HG02870 (cell line): ENCODE data around the gene FERMT3.

ENCODE experiments used
- ATAC-seq: cut with Tn5 transposase; IDR thresholded peaks from one replicate; pipeline ENCODE4 v1.9.1; 2021; ENCODE audit warnings: mild to moderate bottlenecking, moderate library complexity; ENCODE audit not compliant: unreplicated experiment

FERMT3 gene

GRCh38 chr11:64233913-64234586, 27.5 kb downstream of the FERMT3 start, which contains the start of gene VEGFB:
Gene VEGFB (plus strand): TSS chr11:64234584. CDS start chr11:64234834, 250 bp downstream.
- no peak for ATAC-seq

DNA sequence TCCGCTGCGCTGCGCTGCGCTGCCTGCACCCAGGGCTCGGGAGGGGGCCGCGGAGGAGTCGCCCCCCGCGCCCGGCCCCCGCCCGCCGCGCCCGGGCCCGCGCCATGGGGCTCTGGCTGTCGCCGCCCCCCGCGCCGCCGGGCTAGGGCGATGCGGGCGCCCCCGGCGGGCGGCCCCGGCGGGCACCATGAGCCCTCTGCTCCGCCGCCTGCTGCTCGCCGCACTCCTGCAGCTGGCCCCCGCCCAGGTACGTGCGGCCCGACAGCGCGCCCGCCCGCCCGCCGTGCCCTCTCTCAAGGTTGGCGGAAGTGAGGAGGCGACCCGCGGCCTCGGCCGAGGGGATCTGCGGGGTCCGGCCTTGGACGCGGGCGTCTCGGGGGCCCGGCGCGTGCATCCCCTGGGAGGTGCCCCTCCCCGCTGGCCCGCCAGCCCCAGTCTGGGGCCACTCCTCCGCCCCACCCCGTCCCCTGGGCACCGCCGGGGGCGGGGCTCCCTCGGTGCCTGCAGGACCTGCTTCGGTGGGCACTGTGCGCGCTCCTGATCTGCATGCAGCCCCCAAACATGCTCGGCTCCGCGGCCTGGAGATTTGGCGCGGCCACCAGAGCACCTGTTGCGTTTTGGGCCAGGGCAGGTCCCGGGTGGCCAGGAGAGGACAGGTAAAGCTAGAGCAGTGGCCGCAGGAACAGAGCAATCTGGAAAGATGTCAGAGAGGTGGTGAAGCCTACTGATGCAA, 28.3 kb downstream of the FERMT3 start:
- no peak for ATAC-seq

DNA sequence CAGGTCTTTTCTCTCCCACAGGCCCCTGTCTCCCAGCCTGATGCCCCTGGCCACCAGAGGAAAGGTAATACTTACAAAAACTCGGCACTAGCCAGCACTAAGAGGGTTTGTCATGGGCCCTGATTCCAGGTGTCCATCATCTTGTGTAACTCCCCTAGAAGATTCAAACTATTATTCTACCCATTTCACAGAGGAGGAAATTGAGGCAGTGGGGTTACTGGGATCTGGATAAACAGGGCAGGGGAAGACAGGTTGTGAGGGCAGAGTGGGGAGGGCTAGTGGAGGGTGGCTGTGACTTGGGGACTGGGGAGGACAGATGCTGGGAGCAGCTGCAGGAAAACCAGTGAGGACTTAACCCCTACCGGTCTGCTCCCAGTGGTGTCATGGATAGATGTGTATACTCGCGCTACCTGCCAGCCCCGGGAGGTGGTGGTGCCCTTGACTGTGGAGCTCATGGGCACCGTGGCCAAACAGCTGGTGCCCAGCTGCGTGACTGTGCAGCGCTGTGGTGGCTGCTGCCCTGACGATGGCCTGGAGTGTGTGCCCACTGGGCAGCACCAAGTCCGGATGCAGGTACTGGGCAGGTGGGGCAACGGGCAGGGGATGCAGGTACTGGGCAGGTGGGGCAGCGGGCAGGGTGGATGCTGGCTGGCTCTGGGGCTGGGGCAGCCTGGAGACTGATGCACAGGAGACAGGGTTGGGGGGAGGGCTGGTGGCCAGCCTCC, 29.1 kb downstream of the FERMT3 start:
- no peak for ATAC-seq

DNA sequence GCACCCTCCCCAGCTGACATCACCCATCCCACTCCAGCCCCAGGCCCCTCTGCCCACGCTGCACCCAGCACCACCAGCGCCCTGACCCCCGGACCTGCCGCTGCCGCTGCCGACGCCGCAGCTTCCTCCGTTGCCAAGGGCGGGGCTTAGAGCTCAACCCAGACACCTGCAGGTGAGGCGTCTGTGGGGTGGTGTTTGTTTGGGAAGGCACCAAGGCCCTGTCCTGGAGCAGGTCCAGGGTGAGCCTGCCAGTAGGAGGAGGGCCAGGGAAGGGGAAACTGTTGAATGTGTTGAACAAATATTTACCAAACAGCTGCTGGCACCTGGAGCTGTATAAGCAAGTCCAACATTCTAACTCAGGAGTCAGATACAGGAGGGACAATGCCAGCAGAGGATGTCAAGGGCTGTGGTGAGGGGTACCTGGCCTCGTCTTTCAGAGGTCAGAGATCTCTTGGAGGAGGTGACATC, 31.0 kb downstream of the FERMT3 start:
- ATAC-seq = no peak

DNA sequence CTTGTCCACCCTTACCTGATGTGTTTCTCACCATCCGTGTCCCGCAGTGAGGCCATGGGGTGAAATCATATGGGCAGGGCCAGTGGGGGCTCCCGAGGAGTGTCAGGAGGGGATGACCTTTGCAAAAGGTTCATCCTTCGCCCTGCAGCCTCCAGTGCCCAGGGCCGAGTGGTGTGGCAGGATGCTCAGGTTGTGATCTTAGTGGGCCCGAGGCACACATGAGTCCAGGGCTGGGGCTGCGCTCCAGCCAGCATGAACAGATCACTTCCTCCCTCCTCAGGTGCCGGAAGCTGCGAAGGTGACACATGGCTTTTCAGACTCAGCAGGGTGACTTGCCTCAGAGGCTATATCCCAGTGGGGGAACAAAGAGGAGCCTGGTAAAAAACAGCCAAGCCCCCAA, 31.6 kb downstream of the FERMT3 start:
- ATAC-seq = no peak

DNA sequence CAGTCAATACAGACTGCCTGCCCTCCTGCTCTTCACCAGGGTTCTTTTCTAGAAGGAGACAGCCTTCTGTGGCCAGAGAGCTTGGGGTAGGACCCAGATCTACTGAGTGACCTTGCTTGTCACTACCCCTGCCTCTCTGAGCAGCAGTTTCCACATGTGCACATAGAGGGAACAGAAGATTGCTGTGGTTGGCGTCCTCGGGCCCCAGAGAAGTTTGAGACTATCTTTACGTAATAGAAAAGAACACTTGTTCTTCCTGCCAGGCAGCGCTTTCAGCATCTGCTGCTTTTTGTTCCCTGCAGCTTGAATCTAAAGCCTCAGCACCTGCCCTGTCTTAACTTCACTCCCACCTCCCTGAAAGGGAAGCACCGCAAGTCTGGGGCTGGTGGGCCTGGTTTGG, 32.5 kb downstream of the FERMT3 start:
- no peak for ATAC-seq

GRCh38 chr11:64239662-64240434, 33.3 kb downstream of the FERMT3 start:
- ATAC-seq = peak; percentile 13

DNA sequence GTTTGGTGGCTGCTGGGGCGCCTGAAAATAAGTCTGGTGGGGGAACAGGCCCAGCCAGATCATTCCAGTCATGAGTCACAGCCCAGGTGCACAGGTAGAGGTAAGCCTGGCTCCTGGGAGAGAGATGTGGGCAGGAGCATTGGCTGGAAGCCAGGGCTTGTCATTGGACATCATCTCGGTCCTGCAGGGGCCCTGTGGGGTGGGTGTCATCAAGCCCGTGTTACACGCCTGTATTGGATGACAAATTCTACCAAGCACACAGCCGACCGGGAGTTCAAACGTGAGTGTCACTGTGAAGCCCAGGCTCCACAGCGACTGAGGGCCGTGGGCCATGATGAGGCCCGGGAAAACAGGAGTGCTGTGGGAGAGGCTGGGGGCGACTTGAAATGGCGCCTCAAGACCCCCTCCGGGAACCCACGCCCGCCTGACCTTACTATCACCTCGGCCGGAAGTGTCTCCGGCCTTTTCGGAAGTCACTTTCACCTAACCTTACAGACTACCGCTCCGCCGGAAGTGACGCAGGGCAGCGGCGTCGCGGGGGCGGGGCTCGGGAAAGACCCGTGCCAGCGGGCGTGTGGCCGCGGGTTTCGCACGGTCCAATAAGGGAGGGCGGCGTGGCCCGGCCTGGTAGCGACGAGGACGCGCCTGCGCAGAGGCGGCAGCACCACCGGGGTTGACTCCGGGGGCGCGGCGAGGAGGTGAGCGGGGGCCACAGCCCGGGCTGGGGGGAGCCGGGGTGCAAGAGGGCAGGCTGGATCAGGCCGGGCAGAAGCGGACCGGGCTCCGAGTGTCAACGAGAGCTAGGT, 34.1 kb downstream of the FERMT3 start, which contains the start of gene FKBP2:
FKBP2 (plus strand) TSS at position 661 of the 806 bp plus-strand sequence. CDS start 1,293 bp downstream, outside the sequence.
- ATAC-seq = peak; percentile 46

GRCh38 chr11:64241241-64241490, 34.6 kb downstream of the FERMT3 start:
- peak; percentile 59 for ATAC-seq

DNA sequence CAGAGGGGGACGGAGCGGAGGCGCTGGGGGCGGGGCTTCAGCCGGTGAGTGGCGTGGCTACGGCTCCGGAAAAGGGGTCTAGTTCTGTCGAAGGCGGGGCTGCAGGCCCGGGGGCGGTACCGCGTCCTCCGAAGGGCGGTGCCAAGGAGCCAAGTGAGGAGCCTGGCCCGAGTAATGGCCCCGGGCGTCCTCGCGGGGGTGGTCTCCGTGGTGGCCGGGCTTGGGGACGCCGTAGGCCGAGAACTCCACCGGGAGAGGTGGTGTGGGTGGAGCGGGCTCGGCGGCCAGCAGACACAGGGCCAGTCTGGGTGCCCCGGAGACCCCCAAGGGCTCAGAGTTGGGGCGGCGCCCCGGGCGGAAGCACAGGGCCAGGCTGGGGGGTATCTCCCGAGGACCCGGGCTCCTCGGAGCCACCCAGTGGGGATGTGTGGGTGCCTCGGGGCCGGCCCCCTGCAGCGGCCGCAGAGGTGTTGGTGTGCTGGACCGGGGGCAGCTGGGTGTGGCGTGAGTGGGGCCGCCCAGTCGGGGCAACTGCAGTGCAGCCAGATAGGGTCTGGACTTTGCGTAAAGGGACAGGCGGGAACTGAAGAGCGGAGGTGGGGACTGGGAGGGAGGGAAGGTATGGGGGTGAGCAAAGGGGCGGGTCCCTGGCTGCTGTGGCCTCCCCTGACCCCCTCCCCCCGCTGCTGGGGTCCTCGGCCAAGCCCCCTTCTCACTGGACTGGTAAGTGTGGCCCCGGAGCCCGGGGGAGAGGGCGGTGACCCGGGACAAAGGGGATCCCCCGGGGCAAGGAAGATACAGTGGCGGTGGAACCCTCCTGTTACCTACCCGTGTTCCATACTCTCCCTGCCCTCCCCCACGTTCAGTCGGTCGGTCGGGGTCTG, 35.2 kb downstream of the FERMT3 start:
- no peak for ATAC-seq

DNA sequence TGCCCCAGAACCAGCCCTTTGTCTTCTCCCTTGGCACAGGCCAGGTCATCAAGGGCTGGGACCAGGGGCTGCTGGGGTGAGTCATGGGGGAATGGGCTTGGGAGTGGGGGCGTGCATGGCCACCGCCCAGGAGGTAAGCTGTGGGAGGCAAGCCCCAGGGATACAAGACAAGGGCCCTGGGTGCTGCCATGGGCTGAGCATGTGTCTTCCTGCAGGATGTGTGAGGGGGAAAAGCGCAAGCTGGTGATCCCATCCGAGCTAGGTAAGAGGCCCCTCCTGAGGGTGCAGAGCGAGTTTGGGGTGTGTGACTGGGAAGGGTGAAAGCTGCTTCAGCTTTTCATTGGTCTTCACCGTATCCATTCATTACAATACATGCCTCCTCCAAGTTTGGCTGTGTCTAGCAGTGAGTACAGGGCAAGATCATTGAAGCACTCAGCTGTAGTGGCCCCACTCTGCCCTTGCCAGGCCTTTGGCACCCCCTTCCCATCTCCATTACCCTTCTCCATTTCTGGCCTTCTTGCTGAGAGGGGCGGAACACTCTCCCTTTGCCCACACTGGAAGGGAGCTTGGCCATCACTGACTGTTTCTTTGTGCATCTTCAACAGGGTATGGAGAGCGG, 36.8 kb downstream of the FERMT3 start:
- ATAC-seq = no peak

DNA sequence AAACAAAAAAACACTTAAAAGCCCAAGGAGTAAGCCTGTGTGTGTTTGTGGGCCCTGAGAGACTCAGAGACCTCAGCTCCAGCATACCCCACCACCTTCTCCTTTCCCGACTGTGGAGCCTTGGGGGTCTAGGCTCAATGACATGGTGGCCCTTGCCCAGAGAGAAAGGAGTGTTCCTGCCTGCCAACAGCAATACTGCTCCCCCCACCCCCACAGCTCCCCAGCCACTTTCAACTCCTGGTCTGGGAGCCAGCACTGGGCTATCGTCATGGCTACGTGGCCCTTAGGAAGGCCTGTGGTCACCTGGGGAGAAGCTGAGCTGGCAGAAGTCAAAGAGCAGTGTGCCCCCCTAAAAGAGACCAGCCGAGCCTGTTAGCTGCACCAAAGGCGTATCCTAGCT, 37.6 kb downstream of the FERMT3 start:
- no peak for ATAC-seq

DNA sequence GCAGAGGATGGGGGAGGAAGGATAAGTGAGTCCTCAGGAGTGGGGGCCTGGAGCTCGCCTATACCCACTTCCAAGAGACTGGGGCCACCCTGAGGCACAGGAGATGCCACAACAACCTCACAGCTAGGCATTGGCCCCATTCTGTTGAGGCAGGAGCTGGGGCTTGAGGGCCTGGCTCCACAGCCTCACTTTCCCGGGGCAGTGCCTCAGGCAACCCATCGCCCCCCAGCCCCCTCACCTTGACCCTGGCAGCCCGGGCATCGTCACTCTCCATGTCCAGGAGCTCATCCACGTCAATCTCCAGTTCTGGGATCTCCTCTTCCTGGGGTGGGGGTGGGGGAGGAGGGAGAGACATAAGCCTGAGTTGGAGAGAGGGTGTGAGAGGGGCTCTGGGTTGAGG, 38.4 kb downstream of the FERMT3 start:
- ATAC-seq = no peak

DNA sequence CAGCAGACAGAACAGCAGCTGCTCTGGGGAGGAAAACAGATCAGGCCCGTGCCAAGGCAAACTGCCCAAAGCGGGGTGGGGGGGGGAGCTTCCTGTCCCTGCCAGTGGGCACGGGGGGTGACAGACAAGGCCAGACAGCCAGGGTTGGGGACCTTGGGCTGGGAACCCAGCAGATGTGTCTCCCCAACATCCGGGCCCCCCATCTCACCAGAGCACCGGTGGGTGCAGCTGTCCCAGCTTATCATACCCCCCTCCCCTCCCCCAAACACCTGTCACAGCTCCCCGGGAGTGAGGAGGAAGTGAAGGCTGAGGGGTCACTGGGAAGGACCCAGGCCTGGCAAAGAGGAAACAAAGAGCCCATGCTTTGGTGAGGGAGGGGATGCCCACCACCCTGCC, 38.9 kb downstream of the FERMT3 start:
- ATAC-seq = no peak

DNA sequence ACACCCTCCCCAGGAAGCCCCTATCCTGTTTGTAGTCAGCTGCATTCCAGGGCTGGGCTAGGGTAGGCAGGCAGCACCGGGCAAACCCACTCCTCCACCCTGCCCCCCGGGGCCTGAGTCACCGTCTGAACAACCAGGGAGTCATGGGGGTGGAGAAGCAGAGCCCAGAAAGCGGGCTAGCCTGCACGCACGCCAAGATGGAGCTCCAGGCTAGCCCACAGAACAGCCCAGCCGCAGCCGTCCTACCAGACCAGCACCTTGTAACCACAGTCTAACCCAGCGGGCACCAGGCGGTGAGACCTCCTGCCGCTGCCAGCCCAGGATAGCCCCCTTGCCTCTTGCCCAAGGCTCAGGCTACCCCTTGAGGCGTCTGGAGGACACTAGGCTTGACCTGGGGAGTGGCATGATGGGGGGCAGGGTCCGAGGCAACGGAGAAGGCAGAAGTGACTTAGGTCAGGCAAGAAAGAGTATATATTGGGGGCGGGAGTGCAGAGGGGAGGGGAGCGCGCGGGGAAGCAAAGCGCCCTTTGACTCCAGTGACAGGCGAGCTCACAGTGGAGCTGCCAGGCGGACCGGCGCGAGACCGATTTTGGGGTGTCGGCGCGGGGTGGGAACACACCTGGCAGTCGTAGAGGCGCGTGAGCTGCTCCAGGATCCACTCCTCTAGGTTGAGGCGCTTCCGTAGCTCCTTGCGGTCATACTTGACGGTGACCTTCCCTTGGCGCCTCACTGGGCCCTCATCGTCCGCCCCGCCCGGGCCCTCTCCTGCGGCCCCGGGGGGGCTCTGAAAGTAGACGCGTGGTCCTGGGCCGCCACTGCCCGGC, 39.5 kb downstream of the FERMT3 start:
- ATAC-seq = no peak

DNA sequence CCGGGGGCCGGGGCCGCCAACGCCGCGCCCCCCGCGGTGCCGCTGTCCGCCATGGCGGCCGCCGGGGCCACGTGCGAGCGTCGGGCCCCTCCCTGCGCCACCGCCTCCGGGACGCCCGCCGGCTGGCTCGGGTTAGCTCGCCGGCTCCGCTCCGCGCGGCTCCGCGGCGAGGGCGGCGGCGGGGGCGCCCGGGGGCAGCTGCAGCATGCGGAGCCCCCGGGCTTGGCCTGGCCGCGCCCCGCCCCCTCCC, 40.0 kb downstream of the FERMT3 start:
- ATAC-seq = peak; percentile 26

GRCh38 chr11:64246871-64247728, 40.6 kb downstream of the FERMT3 start, which contains the start of gene PPP1R14B:
Gene PPP1R14B (minus strand): TSS chr11:64246943. CDS start chr11:64246673, 270 bp downstream.
- peak; percentile 32 for ATAC-seq
